GM12878 (cell line): ENCODE data around the gene MSI2. TPM values are rescaled to one million over a fixed set of nuclear protein-coding genes. Genes with fewer than 3 reads are reported as not detected.

Experiments used
- ATAC-seq: fragments of 200-7000 bp; cut with Tn5 transposase; 3 replicates; pipeline ENCODE4 v1.9.1; 2020; ENCODE audit warnings: mild to moderate bottlenecking, moderate library complexity
- BruUV-seq: library from RNA; stranded (reverse); fragments of 400-500 nt; replicated peaks from 2 replicates; lab custom pipeline; 2021; lab: Mats Ljungman, UMichigan
- CTCF ChIA-PET: fragments of 300-600 bp; sonication (Branson Sonifier 250); formaldehyde crosslinking; extraction: SDS; loops from one replicate; lab custom pipeline; 2021; ENCODE audit warnings: inconsistent platforms; lab: Yijun Ruan, JAX
- POLR2A ChIA-PET: fragments of 350-600 bp; formaldehyde crosslinking; extraction: SDS; loops from one replicate; lab custom pipeline; 2021; ENCODE audit warnings: inconsistent platforms; lab: Charles Lee
- RAD21 ChIA-PET: fragments of 300-600 bp; sonication (Branson Sonifier 250); formaldehyde crosslinking; loops from one replicate; lab custom pipeline; 2023; ENCODE audit warnings: antibody characterized with exemption; ENCODE audit not compliant: unreplicated experiment; lab: Charles Lee
- SMC1A ChIA-PET: fragments of 300-600 bp; sonication (Branson Sonifier 250); formaldehyde crosslinking; loops from one replicate; lab custom pipeline; 2023; ENCODE audit not compliant: unreplicated experiment, uncharacterized antibody; lab: Charles Lee
- DNase-seq: peaks from one replicate; pipeline ENCODE4 v3.0.0-alpha.2; 2011; ENCODE audit warnings: low read depth, low spot score
- FAIRE-seq: peaks from 3 replicates; lab custom pipeline; 2011; peaks lifted over from hg19 to GRCh38; lab: Jason Lieb, UNC
- H2AFZ ChIP-seq: 2 replicates; pipeline ENCODE4 v1.6.0; 2011; ENCODE audit warnings: low read depth, low read length, control low read depth; ENCODE audit not compliant: control insufficient read depth
- H3K27ac ChIP-seq: 2 replicates; pipeline ENCODE4 v1.5.1; 2011; ENCODE audit warnings: control low read depth; ENCODE audit not compliant: control insufficient read depth, insufficient read depth
- H3K27me3 ChIP-seq, 2 experiments: replicated peaks in 1 of 2; 2 replicates each; pipeline versions ENCODE4 v1.6.0 to v1.6.1; 2011; ENCODE audit warnings: low read length in 1 of 2; ENCODE audit not compliant: control insufficient read depth in 2 of 2, insufficient read depth in 2 of 2
- H3K36me3 ChIP-seq, 2 experiments: 2 replicates each; pipeline ENCODE4 v1.5.1; 2011; ENCODE audit warnings: low read length in 1 of 2; ENCODE audit not compliant: control insufficient read depth in 2 of 2, insufficient read depth in 2 of 2
- H3K4me1 ChIP-seq: 2 replicates; pipeline ENCODE4 v1.6.1; 2011; ENCODE audit warnings: mild to moderate bottlenecking, low read length, moderate library complexity, mixed read lengths; ENCODE audit not compliant: control insufficient read depth, insufficient read depth
- H3K4me2 ChIP-seq: 2 replicates; pipeline ENCODE4 v1.6.0; 2011; ENCODE audit warnings: control low read depth; ENCODE audit not compliant: control insufficient read depth, insufficient read depth
- H3K4me3 ChIP-seq: fragments of 200-600 bp; sonication (generic); 2 replicates; pipeline ENCODE4 v1.5.1; 2016
- H3K79me2 ChIP-seq: 2 replicates; pipeline ENCODE4 v1.6.0; 2011; ENCODE audit warnings: low read length; ENCODE audit not compliant: control insufficient read depth, insufficient read depth
- H3K9ac ChIP-seq: 2 replicates; pipeline ENCODE4 v1.8.0; 2011; ENCODE audit warnings: low read length, control low read depth, mixed read lengths; ENCODE audit not compliant: control insufficient read depth, insufficient read depth
- H3K9me3 ChIP-seq: replicated peaks from 3 replicates; pipeline ENCODE4 v1.5.1; 2011; ENCODE audit warnings: mild to moderate bottlenecking, low read length; ENCODE audit not compliant: control insufficient read depth, insufficient read depth
- H4K20me1 ChIP-seq: 2 replicates; pipeline ENCODE4 v1.6.0; 2011; ENCODE audit not compliant: control insufficient read depth, insufficient read depth
- E2F8 ChIP-seq: fragments of 450-650 bp; IDR thresholded peaks from 2 replicates; pipeline ENCODE4 v1.6.1; 2018; ENCODE audit warnings: mild to moderate bottlenecking, low read depth, moderate library complexity; ENCODE audit not compliant: partially characterized antibody
- KDM1A ChIP-seq: fragments of 200-600 bp; sonication (generic); IDR thresholded peaks from 2 replicates; pipeline ENCODE4 v1.6.1; 2016; ENCODE audit warnings: borderline replicate concordance
- PAX5 ChIP-seq: IDR thresholded peaks from 2 replicates; pipeline ENCODE4 v1.6.1; 2011; ENCODE audit warnings: low read depth, low read length, borderline replicate concordance
- WGBS: methylation state at CpG from one replicate; pipeline ENCODE4 v1.1.6; 2016; ENCODE audit warnings: low lambda C conversion rate; ENCODE audit not compliant: insufficient replicate concordance, insufficient coverage; ENCODE audit errors: missing lambda C conversion rate; 5-methylcytosine and 5-hydroxymethylcytosine counted together
- in situ Hi-C: fragments of 300-500 bp; cut with MboI; formaldehyde crosslinking; loops from 9 replicates; pipeline ENCODE4 v1.14.3; 2018; ENCODE audit warnings: mixed read lengths
- intact Hi-C: fragments of 100-400 bp; cut with micrococcal nuclease; formaldehyde crosslinking; loops from one replicate; pipeline ENCODE4 v1.14.2; 2022; ENCODE audit not compliant: unreplicated experiment
- polyA plus RNA-seq, 11 experiments: library from polyadenylated mRNA; depleted of rRNA in 4 of 11; unstranded in 6 of 11; stranded (reverse) in 5 of 11; fragments of >200 nt; fragmentation: Nextera tagmentation in 4 of 11; fragmentation: Illumina TruSeq in 1 of 11; extraction: Ambion mirVana in 4 of 11; extraction: Trizol in 1 of 11; gene quantifications; 1 replicate in 1 of 11; 2 replicates in 10 of 11; pipeline versions ENCODE4 v1.2.1 to v1.2.3, GENCODE V29; 2011 to 2016; ENCODE audit warnings: inconsistent platforms in 2 of 11, missing spikeins in 2 of 11, low read depth in 1 of 11
- total RNA-seq, 4 experiments: library from RNA; depleted of rRNA in 3 of 4; stranded (reverse); fragments of >200 nt in 3 of 4; fragmentation: Illumina TruSeq in 1 of 4; extraction: Trizol in 1 of 4; gene quantifications; 2 replicates each; pipeline versions ENCODE4 v1.2.1 to v1.2.3, GENCODE V29; 2013 to 2021

The MSI2 gene
- total and polyA plus RNA-seq, 10 of the 15 experiments (the other 5 are each of a cell fraction or from before 2014, with no cell fraction given), result 6.1 to 76.1 (median 42.0) TPM

- Histone ChIP-seq H3K27me3 (no peaks in the 10 kb centered on the region), H3K4me1 (peaks cover 26% of the 10 kb centered on the region), H3K27ac (no peak overlapping the region), H3K4me3 (no peak overlapping the region), H3K36me3 (peaks cover 8 to 12% of the 10 kb centered on the region in 2 experiments), H3K4me2 (no peak overlapping the region), H4K20me1 (no peaks in the 10 kb centered on the region), H3K9me3 (no peaks in the 10 kb centered on the region), H3K79me2 (peaks cover 10% of the 10 kb centered on the region), H2AFZ (no peak overlapping the region), H3K9ac (no peak overlapping the region)
- intact Hi-C loops (no loop called here), in situ Hi-C loops (no loop called here)
- TSS peak; percentile 5 for BruUV-seq
- CTCF ChIA-PET, result interaction anchor here (1.4 to 2.4 kb wide), 2 partner anchors 9 to 100 kb away, joined by 5 to 9 read pairs; no protein-coding TSS in a partner anchor
- RAD21 ChIA-PET, result interaction anchor here (0.6 to 5.5 kb wide), 5 partner anchors 13 to 256 kb away, joined by 3 to 38 read pairs (median 3); no protein-coding TSS in a partner anchor
- SMC1A ChIA-PET, result interaction anchor here (0.5 to 2.9 kb wide), 8 partner anchors 14 to 608 kb away, joined by 3 to 15 read pairs (median 4); no protein-coding TSS in a partner anchor
- TF ChIP-seq E2F8 (no peak), PAX5 (no peak), KDM1A (no peak)
- FAIRE-seq, result no peak
- ATAC-seq, result no peak
- DNase-seq, result no peak
- POLR2A ChIA-PET, result interaction anchor here (1.0 to 1.8 kb wide), 3 partner anchors 11 to 82 kb away, joined by 4 to 11 read pairs (median 4); no protein-coding TSS in a partner anchor
- 82% methylated on average over 4 of the region's 4 CpGs for WGBS
Observed at GRCh38 chr17:57342963-57343589, 86.8 kb downstream of the MSI2 start.
